Activated CD4-positive, alpha-beta T cell treated with anti-CD3 and anti-CD28 coated beads, Interleukin-2, amount 50 U/mL, for 1 hour (primary cell): ENCODE data around the gene GDF7.

Experiments used
- DNase-seq: peaks from one replicate; pipeline ENCODE4 v3.0.0-alpha.2; 2020

Gene GDF7

GRCh38 chr2:20675701-20676352 lies 8.9 kb downstream of the GDF7 start:
- DNase-seq, result no peak

GRCh38 chr2:20676353-20677215 lies 9.6 kb downstream of the GDF7 start:
- DNase-seq, result no peak

DNA sequence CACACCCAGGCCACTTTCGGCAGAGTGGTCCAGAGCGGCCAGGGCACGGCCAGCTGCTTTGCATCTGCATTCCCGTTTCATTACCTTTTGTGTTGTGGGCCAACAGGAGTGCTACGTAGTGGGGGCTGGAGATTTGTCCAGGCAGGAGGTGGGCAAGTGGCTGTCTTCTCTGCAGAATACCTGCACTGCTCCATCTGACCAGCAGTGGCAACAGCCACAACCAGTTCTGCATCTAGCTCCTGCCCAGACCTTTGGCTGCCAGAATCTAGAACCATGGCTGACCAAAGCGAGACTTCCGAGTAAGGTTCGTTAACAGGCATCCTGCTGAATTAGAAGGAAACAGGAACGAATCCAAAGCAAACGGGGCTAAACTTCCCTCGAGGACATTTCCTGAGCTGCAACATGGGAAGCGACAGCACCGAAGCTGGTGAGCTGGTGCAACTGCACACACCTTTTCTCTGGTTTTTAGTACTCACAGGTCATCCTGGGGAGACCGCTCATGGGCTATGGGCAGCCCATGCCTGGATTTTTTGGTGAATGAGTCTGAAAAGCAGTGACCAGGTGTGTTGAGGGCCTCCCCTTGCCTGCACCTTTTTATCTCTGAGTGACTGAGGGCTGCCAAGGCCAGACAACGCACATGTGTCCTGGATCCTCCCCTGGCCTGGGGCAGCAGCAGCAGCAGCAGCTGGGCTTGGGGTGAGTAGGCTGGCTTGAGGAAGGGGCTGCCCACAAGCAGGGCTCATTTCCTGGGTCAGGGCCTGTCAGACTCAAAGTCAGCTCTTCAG lies 10.5 kb downstream of the GDF7 start:
- DNase-seq, result no peak

DNA sequence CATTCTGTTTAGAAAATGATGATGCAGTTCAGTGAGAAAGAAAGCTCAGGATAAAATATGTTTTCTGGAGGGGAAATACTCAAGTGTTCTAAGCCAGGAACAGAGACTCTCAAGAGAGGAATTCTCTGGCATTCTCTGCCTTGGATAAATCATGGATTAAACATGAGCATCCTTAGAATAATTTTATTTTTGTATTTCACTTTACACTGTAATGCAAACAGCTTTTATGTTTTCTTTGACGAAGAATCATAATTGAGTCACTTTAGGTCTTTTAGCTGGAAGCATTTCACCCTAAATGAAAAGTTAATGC lies 11.1 kb downstream of the GDF7 start:
- DNase-seq, result no peak

GRCh38 chr2:20678780-20679179 lies 11.8 kb downstream of the GDF7 start:
- DNase-seq, result no peak

DNA sequence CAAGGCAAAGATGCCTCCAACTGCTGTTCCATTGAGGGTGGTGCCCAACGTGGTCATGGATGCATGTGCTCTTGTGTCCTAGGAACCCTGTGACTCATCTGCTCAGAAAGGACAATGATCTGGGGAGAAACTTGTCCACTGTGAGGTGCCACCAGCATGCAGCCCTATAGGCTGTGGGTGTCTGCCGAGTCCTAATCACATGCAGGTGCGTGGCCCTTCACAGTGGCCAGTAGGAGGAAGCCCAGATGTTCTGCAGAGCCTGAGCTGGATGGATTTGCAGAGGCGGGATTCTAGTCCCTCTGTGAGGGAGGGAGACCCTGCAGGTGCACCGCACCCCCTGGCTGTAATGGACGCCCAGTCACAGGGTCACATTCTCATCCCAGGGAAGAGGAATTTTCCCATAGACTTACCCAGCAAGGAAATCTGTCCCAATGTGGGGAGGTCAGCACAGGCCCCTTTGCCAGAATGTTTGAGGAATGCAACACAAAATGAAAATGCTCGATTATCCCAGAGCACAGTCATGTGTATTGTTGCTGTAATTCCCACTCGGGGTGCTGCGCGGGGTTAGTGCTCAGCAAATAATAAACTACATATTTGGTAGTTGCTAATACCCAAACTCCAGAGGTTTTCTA lies 13.9 kb downstream of the GDF7 start:
- DNase-seq, result no peak

GRCh38 chr2:20682167-20682920 lies 15.4 kb downstream of the GDF7 start:
- DNase-seq, result no peak

DNA sequence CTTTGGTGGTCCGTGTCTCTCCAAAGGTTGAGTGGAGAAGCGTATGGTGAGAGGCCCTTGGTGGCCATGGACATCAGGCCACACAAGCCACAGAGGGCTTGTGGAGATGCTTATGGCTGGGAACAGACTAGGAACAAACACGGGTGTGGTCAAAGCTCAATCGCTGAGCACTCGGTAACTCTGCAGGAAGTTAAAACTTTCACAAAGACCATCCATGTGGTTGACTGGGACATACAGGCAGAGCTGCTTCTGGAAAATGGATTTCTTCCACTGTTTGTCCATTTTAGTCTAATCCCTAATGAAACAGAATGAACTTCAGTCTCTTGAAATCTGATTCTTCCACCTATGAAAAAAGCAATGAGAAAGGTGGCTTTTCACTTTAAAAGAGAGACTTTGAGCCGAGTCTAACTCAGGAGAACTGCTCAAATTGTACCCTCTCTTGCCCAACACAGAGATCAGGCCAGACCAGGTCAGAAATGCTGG lies 17.7 kb downstream of the GDF7 start:
- no peak for DNase-seq

GRCh38 chr2:20687260-20687832 lies 20.4 kb downstream of the GDF7 start:
- DNase-seq, result no peak

GRCh38 chr2:20689428-20690264 lies 22.7 kb downstream of the GDF7 start:
- DNase-seq, result no peak

DNA sequence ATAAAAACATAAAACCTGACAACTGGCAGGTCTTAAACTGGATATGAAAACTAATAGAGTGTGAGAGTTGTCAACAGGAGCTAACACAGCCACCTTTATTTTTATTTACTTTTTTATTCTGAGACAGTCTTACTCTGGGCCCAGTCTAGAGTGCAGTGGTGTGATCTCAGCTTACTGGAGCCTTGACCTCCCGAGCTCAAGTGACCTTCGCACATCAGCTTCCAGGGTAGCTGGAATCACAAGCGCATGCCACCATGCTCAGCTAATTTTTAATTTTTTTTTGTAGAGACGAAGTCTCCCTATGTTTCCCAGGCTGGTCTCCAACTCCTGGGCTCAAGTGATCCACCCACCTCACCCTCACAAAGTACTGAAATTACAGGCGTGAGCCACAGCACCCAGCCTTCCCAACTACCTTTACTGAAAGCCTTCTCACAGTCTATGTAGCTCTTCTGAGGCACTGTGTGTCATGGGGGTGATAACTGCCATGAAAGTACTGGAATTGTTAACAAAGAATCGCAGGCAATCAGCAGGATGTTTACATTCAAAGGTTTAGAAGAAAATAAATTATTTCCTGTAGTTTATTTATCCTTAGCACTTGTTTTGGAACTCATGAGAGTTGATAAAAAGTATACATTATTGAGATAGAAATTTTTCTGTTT lies 24.3 kb downstream of the GDF7 start:
- no peak for DNase-seq

- no peak for DNase-seq
Measured at GRCh38 chr2:20692081-20692480, 25.1 kb downstream of the GDF7 start.

- DNase-seq, result no peak
Measured at GRCh38 chr2:20693317-20693716, 26.4 kb downstream of the GDF7 start.

DNA sequence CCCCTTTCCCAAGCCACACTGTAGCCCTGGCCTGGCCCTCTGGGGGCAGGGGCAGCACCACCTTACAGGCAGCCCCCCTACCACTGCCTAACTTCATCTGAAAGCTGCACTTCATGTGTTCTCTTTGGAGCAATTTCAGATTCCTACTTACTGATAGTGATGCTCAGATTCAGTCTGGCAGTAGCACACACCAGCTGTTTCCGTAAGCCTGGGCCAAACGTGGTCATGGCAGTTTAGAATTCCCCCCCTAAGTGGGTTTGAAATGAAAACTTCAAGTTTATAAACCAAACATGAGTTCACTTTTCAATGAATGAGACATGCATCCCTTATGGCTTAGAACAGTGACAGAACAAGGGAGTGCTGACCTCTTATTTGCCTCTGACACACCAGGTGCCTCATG lies 29.4 kb downstream of the GDF7 start:
- no peak for DNase-seq

- no peak for DNase-seq
Measured at GRCh38 chr2:20697322-20697934, 30.5 kb downstream of the GDF7 start.

GRCh38 chr2:20698916-20699613 lies 32.1 kb downstream of the GDF7 start:
- DNase-seq, result no peak

GRCh38 chr2:20702563-20702962 lies 35.6 kb downstream of the GDF7 start:
- DNase-seq, result no peak

GRCh38 chr2:20704886-20705285 lies 37.9 kb downstream of the GDF7 start:
- DNase-seq, result no peak

DNA sequence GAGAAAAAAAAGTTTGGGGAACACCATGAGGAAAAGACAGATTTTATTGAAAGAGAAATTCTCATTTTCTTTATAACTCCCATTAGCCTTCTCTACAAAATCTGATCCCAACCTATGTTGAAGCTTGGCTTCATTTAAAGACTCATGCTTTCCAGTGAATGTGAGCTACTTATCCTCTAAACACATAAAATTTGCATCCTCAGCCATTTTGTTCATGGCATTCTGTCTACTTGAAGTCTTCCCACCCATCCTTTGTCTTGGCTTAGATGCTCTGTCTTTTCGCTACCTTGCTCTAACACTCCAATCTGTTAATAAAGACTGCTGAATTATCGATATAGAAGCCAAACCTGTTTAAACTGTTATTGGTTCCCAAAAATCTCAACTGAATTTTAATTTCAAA lies 39.3 kb downstream of the GDF7 start:
- no peak for DNase-seq
